GM19025 (cell line): ENCODE data around the gene ZNF33A.
"Not testable (repeated sequence)": the region's sequence is repeated elsewhere in the genome, so short reads cannot be mapped to it uniquely, and the experiment has no call there.

Experiments used
- ATAC-seq: cut with Tn5 transposase; IDR thresholded peaks from one replicate; pipeline ENCODE4 v1.9.1; 2021; ENCODE audit warnings: mild to moderate bottlenecking, low read depth, moderate library complexity; ENCODE audit not compliant: unreplicated experiment

The ZNF33A gene

DNA sequence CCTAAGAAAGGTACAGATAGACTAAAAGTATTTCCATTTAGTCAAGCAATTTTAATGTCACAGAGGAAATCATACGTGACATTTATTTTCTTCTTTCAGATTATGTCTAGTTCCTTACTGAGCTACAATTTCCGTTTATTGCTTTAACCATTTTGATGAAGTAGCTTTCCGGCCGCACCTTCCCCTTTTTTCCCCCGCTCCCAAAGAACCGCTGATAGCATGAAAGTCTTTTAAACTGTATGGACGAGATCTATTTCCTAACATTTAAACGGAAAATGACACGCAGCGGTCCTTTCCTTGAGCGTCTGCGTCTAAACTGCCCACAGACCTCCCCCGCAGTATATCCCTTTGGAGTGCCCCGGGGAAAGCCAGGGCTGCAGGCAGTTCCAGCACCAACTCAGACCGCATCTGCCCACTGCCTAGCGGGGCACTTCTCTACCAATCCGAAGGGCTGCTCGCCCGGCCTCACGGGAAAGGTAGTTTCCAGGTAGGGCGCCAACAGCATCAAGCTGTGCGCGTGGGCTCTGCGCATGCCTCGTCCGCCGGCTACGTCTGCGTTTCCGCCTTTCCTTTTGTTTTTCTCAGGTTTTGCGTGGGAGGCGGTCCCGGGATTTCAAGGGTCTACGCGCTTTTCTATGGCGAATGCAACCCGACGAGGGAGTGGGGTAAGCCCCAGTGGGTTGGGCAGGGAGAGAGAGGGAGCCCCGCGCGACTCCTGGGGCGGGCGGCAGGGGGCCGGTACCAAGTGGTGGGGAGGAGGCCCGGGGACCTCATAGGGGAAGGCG, at the start of gene ZNF33A:
Gene ZNF33A (plus strand): TSS at position 557 of the 785 bp plus-strand sequence. CDS start 1,667 bp downstream, outside the sequence.
- ATAC-seq: peak; percentile 79

DNA sequence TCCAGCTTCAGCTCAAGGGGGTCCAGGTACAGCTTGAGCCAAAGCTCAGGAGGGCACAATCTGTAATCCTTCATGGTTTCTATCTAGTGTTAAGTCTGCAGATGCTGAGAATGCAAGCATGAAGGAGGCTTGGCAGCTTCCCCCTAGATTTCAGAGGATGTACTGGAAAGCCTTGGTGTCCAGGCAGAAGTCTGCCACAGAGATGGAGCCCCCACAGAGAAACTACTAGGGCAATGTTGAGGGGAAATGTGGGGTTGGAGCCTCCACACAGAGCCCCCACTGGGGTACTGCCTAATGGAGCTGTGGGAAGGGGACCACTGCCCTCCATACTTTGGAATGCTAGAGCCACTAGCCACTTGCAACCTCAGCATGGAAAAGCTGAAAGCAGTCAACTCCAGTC, 45.5 kb upstream of the ZNF33A start:
- no peak for ATAC-seq

DNA sequence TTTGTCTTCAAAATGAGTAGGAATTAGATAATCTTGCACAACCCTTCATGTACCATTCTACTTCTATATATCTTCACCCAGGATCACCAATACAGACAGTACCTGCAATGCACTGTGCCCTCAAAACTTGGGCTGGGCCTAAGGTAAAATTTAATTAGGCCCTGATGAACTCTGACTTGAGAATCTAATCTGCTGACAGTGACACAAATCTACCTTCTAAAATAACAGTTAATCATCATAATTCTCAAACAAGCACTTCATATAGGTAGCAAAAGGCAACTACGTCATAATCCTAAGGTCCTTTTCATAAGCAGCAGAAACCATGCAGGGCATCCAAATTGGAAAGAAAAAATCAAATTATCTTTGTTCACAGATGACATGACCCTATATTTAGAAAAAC, 38.1 kb upstream of the ZNF33A start:
- ATAC-seq: no peak

DNA sequence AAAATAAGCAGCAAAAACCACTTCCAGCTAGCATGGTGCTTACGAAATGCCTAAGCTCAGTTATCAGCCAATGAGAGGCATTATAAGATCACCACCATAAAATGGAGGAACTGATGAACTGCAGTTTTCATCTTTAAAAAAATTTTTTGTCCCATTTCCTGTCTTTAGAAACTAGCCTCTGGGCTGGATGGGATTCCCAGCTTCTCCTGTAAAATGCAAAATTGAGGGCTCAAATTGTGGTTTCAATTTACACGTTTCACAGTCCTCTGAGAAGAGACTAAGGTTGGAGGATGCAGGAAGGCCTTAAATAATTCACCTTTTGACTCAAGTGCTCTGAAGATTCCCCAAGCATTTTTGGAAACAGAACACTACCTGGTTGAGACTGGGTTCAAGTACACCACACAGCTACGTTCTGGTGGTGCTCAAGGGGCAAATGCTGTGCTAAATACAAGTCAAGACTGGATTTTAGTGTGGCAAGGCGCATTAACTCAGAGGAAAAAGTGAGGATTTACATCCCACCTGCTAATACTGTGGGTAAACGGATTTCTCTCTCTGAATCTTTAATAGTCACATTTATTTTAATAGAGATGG, 35.0 kb upstream of the ZNF33A start:
- no peak for ATAC-seq

DNA sequence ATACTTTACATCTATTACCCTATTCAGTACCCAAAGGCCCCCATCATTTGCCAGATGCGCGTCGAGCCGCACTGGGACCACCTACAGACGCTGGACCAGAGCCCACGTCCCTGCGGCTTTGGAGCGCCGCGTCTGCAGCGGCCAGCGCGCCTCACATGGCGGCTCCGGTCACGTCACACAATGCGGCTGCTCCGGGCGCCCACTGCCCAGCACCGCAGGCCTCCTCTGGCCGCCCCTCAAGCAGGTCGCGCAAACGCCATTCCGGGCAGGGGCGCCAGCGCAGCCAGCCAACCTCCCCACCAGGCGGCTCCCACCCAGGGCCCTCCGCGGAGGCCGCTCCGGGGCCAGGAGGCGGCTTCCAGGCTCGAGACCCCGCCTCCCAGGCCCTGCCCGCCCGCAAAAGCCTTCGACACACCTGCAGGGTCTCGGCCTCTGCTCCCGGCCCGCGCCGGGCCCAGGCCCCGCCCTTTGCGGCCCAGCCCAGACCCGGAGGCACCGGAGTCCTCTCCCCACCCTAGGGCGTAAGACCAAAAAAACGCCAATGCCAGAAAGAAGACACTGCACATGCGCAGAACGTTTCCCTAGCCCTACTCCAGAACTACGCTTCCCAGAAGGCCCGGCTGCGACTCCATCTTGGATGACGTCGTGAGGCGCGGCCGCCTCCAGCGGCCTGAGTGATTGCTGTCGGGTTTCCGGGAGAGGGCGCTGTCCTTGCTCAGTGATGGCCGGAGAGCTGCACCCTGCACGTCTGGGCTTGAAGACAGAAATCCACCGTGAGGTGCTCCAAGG, 34.2 kb upstream of the ZNF33A start, which contains the start of gene ZNF25:
Gene ZNF25 (minus strand): TSS at position 557 of the 789 bp plus-strand sequence. CDS start 4,925 bp downstream, outside the sequence.
- peak; percentile 96 for ATAC-seq

DNA sequence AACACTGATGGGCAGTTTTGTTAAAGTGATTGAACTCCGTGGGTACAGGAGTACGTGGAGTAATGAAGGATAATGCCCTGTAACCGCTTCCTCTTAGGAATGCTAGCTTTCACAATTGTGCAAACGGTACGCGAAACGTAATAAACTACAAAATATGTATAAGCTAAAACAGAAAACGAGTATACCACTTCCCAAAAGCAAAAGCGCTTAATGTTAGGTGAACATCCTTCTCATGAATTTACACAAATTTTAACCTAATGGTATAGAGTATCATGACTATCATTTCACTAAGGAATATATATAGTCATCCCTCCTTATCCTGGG, 33.6 kb upstream of the ZNF33A start:
- ATAC-seq: no peak

DNA sequence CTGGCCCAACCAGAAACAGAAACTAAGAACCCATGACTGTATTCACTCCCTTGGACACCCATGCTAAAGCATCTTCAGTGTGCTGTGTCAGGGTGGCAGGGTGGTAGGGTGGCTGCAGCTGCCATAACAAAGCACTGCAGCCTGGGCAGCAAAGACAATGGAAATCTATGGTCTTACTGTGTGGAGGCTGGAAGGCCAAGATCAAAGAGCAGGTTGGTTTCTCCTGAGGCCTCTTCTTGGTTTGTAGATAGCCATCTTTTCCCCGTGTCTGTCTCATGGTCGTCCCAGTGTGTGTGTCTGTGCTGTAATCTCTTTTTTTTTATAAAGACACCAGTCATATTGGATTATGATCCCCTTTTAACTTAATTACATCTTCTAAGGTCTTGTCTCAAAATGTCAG, 18.8 kb upstream of the ZNF33A start:
- no peak for ATAC-seq

DNA sequence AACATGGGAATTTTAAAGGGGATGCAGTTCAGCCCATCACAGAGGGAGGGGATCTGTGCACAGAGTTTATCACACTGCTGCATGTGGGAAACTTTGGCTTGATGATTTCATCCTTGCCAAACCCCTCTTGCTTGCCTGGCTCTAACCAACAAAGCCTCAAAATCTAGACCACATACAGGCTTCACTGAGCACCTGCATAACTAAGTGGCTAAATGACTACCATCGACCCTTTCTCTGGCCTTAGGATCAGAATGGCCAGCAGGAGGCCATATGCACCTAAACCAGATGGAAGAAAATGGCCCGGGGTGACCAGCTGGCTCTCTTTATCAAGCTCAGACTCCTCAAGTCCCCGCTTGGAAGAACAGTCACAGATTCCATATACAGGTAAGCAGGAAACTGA, 18.4 kb upstream of the ZNF33A start:
- ATAC-seq: no peak

DNA sequence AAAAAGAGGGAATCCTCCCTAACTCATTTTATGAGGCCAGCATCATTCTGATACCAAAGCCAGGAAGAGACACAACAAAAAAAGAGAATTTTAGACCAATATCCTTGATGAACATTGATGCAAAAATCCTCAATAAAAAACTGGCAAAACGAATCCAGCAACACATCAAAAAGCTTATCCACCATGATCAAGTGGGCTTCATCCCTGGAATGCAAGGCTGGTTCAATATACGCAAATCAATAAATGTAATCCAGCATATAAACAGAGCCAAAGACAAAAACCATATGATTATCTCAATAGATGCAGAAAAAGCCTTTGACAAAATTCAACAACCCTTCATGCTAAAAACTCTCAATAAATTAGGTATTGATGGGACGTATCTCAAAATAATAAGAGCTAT, 11.6 kb upstream of the ZNF33A start:
- ATAC-seq: not testable (repeated sequence)

DNA sequence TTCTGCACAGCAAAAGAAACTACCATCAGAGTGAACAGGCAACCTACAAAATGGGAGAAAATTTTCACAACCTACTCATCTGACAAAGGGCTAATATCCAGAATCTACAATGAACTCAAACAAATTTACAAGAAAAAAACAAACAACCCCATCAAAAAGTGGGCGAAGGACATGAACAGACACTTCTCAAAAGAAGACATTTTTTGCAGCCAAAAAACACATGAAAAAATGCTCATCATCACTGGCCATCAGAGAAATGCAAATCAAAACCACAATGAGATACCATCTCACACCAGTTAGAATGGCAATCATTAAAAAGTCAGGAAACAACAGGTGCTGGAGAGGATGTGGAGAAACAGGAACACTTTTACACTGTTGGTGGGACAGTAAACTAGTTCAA, 10.0 kb upstream of the ZNF33A start:
- ATAC-seq: not testable (repeated sequence)

DNA sequence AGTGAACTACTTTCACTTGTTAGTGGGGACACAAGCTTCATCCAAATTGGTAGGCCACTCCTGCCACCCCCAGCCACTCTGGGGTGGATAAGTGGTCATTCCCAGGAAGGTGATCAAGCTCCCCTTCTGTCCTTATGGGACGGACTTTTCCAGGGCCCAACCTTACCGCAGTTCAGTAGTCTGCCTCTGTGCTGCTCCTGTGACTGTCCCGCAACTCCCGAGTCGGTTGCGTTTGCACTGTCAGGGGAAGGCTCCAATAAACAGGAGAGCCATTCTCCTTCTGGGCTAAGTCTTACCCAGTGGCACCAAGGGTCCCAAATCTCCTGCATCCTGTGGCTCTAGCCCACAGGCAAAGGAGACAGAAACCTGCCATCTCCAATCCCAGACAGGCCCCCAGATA, 7.4 kb upstream of the ZNF33A start:
- ATAC-seq: no peak

DNA sequence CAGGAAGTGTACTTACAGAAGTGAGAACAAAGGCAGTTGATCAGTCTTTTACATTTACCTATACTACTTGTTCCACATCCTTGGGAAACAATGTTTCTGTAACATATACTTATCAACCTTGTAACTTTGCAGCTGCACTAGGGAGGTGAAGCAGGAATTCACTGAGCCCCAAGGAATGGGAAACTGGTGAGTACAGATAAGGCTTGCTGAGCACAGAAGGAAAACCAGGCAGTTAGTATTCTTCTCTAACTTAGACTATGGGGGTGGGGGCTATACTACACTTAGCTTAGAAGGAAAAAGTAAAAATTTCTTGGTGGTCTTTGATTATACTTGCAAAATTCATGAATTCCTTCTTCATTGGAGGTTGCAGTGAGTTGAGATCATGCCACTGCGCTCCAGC, 6.9 kb upstream of the ZNF33A start:
- no peak for ATAC-seq

DNA sequence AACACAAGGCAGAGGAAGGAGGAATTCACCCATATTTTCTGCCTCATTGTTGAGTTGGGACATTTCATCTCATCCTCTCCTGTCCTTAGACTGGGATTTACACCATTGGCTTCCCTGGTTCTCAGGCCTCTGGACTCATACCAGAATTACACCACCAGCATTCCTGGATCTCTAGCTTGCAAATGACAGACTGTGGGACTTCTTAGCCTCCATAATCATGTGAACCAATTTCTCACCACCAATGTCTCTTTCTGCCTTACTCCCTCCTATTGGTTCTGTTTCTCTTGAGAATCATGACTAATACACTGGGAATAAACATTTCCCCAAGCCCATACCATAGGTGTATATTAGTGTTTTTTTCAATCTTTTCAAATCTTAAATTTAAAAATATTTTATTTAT, 2.9 kb upstream of the ZNF33A start:
- ATAC-seq: no peak

DNA sequence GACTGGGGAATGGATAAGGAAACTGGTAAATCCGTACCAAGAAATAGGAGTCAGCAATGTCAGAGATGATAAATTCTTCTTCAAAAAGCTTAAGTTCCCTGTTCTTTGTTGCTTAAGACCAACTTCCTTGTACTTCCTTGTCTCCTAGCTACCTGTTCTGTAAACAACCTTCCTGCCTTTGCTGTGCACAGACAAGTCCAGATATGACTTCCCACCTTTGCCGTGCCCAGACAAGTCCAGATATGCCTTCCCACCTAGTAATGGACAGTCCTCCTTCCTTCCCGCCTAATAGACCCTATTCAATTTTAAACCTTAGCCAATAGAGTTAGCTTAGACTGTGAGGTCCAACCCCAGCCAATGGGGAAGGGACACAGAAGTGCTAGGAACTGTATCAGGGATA, 2.5 kb upstream of the ZNF33A start:
- no peak for ATAC-seq

DNA sequence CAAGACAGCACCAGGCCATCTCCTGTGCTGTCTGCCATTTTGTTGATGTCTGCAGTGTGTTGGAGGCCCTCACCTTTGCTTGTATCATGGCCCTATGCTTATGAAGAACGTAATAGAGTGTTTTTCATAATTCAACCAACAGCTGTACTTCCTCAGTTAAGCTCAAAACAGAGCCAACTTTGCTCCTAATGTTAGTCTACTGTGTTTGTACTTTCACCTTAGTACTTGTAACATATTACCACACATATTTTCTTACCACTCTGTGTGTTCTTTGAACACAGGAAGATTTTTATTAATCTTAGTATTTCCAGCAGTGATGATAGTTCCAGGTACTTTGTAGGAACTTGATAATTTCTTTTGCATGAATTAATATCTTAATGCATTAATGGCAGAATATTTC, 5.9 kb downstream of the ZNF33A start:
- ATAC-seq: no peak

DNA sequence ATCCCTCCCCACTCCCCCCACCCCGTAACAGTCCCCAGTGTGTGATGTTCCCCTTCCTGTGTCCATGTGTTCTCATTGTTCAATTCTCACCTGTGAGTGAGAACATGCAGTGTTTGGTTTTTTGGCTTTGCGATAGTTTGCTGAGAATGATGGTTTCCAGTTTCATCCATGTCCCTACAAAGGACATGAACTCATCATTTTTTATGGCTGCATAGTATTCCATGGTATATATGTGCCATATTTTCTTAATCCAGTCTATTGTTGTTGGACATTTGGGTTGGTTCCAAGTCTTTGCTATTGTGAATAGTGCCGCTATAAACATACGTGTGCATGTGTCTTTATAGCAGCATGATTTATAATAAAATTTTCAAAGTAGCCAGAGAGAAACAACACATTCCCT, 8.6 kb downstream of the ZNF33A start:
- ATAC-seq: not testable (repeated sequence)

DNA sequence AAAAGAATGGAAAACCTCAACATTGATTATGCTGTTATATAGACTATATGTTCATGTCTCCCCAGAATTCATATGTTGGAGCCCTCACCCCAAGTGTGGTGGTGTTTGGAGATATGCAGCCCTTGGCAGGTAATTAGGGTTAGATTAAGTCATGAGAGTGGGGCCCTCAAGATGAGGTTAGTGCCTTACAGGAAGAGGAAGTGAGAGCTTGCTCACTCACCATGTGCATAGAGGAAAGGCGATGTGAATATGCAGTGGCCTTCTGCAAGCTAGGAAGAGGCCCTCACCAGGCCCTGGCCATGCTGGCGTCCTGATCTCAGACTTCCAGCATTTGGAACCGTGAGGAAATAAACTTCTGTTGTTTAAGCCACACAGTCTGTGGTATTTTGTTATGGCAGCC, 14.8 kb downstream of the ZNF33A start:
- ATAC-seq: peak; percentile 72

DNA sequence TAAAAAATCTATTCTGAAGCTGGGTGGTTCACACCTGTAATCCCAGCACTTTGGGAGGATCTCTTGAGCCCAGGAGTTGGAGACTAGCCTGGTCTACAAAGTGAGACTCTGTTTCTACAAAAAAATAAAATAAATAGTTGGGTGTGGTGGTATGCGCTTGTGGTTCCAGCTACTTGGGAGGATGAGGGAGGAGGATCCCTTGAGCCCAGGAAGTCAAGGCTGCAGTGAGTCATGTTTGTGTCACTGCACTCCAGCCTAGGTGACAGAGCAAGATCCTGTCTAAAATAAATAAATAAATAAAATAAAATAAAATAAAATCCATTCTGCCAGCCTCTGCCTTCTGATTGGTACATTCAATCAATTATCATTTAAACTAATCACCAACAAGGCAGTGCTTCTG, 17.5 kb downstream of the ZNF33A start:
- no peak for ATAC-seq

DNA sequence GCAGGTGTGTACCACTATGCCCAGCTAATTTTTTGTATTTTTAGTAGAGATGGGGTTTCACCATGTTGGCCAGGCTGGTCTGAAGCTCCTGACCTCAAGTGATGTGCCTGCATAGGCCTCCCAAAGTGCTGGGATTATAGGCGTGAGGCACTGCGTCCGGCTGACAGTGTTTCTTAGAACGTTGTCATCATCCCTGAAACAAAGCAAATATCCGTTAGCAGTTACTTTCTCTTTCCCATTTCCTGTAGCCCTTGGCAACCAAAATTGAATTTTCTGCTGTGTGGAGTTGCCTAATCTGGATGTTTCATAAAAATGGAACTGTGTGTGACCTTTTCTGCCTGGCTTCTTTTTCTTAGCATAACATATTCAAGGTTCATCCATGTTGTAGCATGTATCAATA, 22.4 kb downstream of the ZNF33A start:
- no peak for ATAC-seq

DNA sequence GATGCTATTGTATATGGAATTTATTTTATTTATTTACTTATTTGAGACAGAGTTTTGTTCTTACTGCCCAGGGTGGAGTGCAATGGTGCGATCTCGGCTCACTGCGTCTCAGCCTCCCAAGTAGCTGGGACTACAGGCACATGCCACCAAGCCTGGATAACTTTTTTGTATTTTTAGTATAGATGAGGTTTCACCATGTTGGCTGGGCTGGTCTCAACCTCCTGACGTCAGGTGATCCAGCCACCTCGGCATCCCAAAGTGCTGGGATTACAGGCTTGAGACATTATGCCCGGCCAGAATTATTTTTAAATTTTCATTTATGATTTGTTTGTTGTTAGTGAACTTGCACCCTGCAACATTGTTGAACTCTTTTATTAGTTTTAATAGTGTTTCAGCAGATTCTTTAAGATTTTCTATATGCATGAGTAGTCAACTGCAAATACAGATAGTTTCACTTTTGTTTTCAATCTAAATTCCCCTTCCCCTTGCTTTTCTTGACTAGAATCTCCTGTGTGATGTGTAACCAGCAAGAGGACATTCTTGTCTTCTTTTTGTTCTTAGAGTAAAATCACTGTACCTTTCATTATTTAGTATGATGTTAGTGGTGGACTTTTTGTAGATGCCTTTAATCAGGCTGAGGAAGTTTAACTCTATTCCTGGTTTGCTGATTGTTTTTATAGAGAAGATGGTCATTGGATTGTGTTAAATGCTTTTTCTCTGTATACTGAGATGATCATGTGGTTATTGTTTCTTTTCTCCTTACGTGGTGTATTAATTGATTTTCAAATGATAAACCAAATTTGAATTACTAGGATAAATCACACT, 27.8 kb downstream of the ZNF33A start:
- peak; percentile 85 for ATAC-seq

DNA sequence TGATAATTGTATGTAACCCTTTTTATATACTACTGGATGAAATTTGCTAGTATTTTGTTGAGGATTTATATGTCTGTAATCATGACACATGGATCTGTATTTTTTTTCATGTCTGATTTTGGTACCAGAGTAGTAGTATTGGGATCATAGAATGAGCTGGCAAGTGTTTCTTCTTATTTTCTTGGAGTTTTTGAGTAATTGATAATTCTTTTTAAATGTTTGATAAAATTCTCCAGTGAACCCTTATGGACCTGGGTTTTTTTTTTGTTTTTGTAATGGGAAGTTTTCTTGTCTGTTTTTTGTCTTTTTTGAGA, 28.4 kb downstream of the ZNF33A start:
- ATAC-seq: no peak
